IPS DF 19.7 (cell line): ENCODE data around the gene SNAP25.

Experiments used
- DNase-seq: peaks from one replicate; pipeline ENCODE4 v3.0.0-alpha.2; 2013; ENCODE audit warnings: low read depth, low spot score

The SNAP25 gene

GRCh38 chr20:10332656-10333415, 114.2 kb downstream of the SNAP25 start:
- DNase-seq, result no peak

- no peak for DNase-seq
These were observed 118.5 kb downstream of the SNAP25 start for GRCh38 chr20:10336959-10337729.

- DNase-seq, result no peak
These were observed 120.0 kb downstream of the SNAP25 start for GRCh38 chr20:10338426-10339180.

- DNase-seq, result no peak
These were observed 121.0 kb downstream of the SNAP25 start for GRCh38 chr20:10339609-10340008.

- no peak for DNase-seq
These were observed 123.5 kb downstream of the SNAP25 start for GRCh38 chr20:10342152-10342551.

- DNase-seq, result no peak
These were observed 126.3 kb downstream of the SNAP25 start for GRCh38 chr20:10344953-10345352.

- DNase-seq, result no peak
These were observed 128.7 kb downstream of the SNAP25 start for GRCh38 chr20:10347086-10347880.

GRCh38 chr20:10349118-10349517, 130.5 kb downstream of the SNAP25 start:
- no peak for DNase-seq

- DNase-seq, result no peak
These were observed 131.7 kb downstream of the SNAP25 start for GRCh38 chr20:10350188-10350842.

- no peak for DNase-seq
These were observed 134.5 kb downstream of the SNAP25 start for GRCh38 chr20:10352934-10353824.

- DNase-seq, result no peak
These were observed 138.0 kb downstream of the SNAP25 start for GRCh38 chr20:10356628-10357027.
